Mesothelial cell of epicardium (in vitro differentiated cells): Measurements from ENCODE around the gene SERGEF. TPM values are rescaled to one million over a fixed set of nuclear protein-coding genes. Genes with fewer than 3 reads are reported as not detected.

ENCODE experiments used
- DNase-seq, 2 experiments: peaks; one replicate each; pipeline ENCODE4 v3.0.0; 2021; ENCODE audit warnings: low spot score in 2 of 2; ENCODE audit not compliant: unreplicated experiment in 2 of 2
- H3K27ac Mint-ChIP-seq: 2 replicates; pipeline ENCODE4 v1.8.0; 2021; ENCODE audit warnings: mixed read lengths
- H3K27me3 Mint-ChIP-seq: 2 replicates; pipeline ENCODE4 v1.8.0; 2021; ENCODE audit warnings: low read depth, mixed read lengths
- H3K36me3 Mint-ChIP-seq: 2 replicates; pipeline ENCODE4 v1.8.0; 2021; ENCODE audit warnings: mixed read lengths
- H3K4me1 Mint-ChIP-seq: 2 replicates; pipeline ENCODE4 v1.8.0; 2021; ENCODE audit warnings: mixed read lengths
- H3K4me3 Mint-ChIP-seq: 2 replicates; pipeline ENCODE4 v1.8.0; 2021; ENCODE audit warnings: mild to moderate bottlenecking, moderate library complexity, mixed read lengths
- H3K9me3 Mint-ChIP-seq: 2 replicates; pipeline ENCODE4 v1.8.0; 2021; ENCODE audit warnings: mixed read lengths
- CTCF ChIP-seq: fragments of 200-600 bp; sonication (generic); IDR thresholded peaks from one replicate; pipeline ENCODE4 v1.5.0; 2021; ENCODE audit warnings: antibody characterized with exemption; ENCODE audit not compliant: unreplicated experiment
- total RNA-seq: library from RNA; stranded (reverse); gene quantifications from 3 replicates; pipeline ENCODE4 v1.2.1, GENCODE V29; 2021

Gene SERGEF
- total RNA-seq, 1 donor from 2014 or later, result 19.8 TPM

GRCh38 chr11:17894929-17895658, 117.8 kb downstream of the SERGEF start:
- DNase-seq, result no peak
- no peak for TF ChIP-seq CTCF
- no peak overlapping the region for H3K27ac Mint-ChIP-seq
- H3K9me3 Mint-ChIP-seq, result no peaks in the 10 kb centered on the region
- H3K27me3 Mint-ChIP-seq, result no peaks in the 10 kb centered on the region
- peaks cover 5% of the 10 kb centered on the region for H3K4me1 Mint-ChIP-seq
- no peak overlapping the region for H3K4me3 Mint-ChIP-seq
- H3K36me3 Mint-ChIP-seq, result no peaks in the 10 kb centered on the region

- no peaks in the 10 kb centered on the region for H3K27me3 Mint-ChIP-seq
- no peak for DNase-seq
- no peak overlapping the region for H3K4me3 Mint-ChIP-seq
- H3K9me3 Mint-ChIP-seq, result no peaks in the 10 kb centered on the region
- peaks cover 5% of the 10 kb centered on the region for H3K4me1 Mint-ChIP-seq
- H3K36me3 Mint-ChIP-seq, result no peaks in the 10 kb centered on the region
- TF ChIP-seq CTCF, result no peak
- no peak overlapping the region for H3K27ac Mint-ChIP-seq
Measured at GRCh38 chr11:17892409-17892808, 120.4 kb downstream of the SERGEF start.

- Mint-ChIP-seq H3K4me3 (no peak overlapping the region), H3K4me1 (peaks cover 5% of the 10 kb centered on the region), H3K27me3 (no peaks in the 10 kb centered on the region), H3K27ac (no peak overlapping the region), H3K9me3 (no peaks in the 10 kb centered on the region), H3K36me3 (no peaks in the 10 kb centered on the region)
- no peak for DNase-seq
- TF ChIP-seq CTCF, result no peak
Measured at GRCh38 chr11:17890325-17890724, 122.5 kb downstream of the SERGEF start.

GRCh38 chr11:17887779-17888178, 125.1 kb downstream of the SERGEF start:
- no peak overlapping the region for H3K4me3 Mint-ChIP-seq
- no peaks in the 10 kb centered on the region for H3K9me3 Mint-ChIP-seq
- TF ChIP-seq CTCF, result no peak
- no peaks in the 10 kb centered on the region for H3K4me1 Mint-ChIP-seq
- no peaks in the 10 kb centered on the region for H3K36me3 Mint-ChIP-seq
- H3K27ac Mint-ChIP-seq, result no peak overlapping the region
- H3K27me3 Mint-ChIP-seq, result no peaks in the 10 kb centered on the region
- no peak for DNase-seq

- Mint-ChIP-seq H3K4me3 (no peak overlapping the region), H3K9me3 (no peaks in the 10 kb centered on the region), H3K27me3 (no peaks in the 10 kb centered on the region), H3K36me3 (no peaks in the 10 kb centered on the region), H3K27ac (no peak overlapping the region), H3K4me1 (no peaks in the 10 kb centered on the region)
- no peak for TF ChIP-seq CTCF
- DNase-seq, result no peak
Measured at GRCh38 chr11:17883946-17884345, 128.9 kb downstream of the SERGEF start.
